Adrenal gland (tissue), 12 donors: ENCODE results near the gene OR7G2. TPM values are rescaled to one million over a fixed set of nuclear protein-coding genes. Genes with fewer than 3 reads are reported as not detected.
"Not testable (repeated sequence)": the region's sequence is repeated elsewhere in the genome, so short reads cannot be mapped to it uniquely, and the experiment has no call there.

Experiments used
- DNase-seq, 7 donors: peaks; one replicate each; pipeline ENCODE4 v3.0.0-alpha.2; 2019 to 2020
- H3K27ac ChIP-seq, 5 donors: fragments of 200-600 bp; sonication (generic) in 4 of 5; 1 replicate in 3 of 5; 2 replicates in 2 of 5; pipeline versions ENCODE4 v1.5.1 to v1.8.0; 2016 to 2020; ENCODE audit warnings: mild to moderate bottlenecking in 1 of 5
- H3K27me3 ChIP-seq: fragments of 200-600 bp; 2 replicates; pipeline ENCODE4 v1.8.0; 2021
- H3K36me3 ChIP-seq, 2 donors: fragments of 200-600 bp; replicated peaks in 1 of 2; 1 replicate in 1 of 2; 2 replicates in 1 of 2; pipeline versions ENCODE4 v1.5.1 to v1.8.0; 2018 to 2022
- H3K4me1 ChIP-seq, 2 donors: fragments of 200-600 bp; replicated peaks in 1 of 2; 1 replicate in 1 of 2; 2 replicates in 1 of 2; pipeline versions ENCODE4 v1.5.1 to v1.8.0; 2018 to 2021
- H3K4me3 ChIP-seq, 4 donors: fragments of 200-600 bp; sonication (generic) in 3 of 4; one replicate each; pipeline ENCODE4 v1.5.1; 2016 to 2018
- H3K9me3 ChIP-seq, 3 donors: fragments of 200-600 bp; sonication (generic) in 1 of 3; replicated peaks in 1 of 3; 1 replicate in 2 of 3; 2 replicates in 1 of 3; pipeline versions ENCODE4 v1.5.1 to v1.8.0; 2016 to 2021
- CTCF ChIP-seq, 6 experiments: fragments of 450-650 bp in 4 of 6; fragments of 200-600 bp in 2 of 6; sonication (generic) in 1 of 6; IDR thresholded peaks; 1 replicate in 5 of 6; 2 replicates in 1 of 6; pipeline versions ENCODE4 v1.5.1 to v1.8.0; 2016 to 2021; ENCODE audit warnings: antibody characterized with exemption in 6 of 6, mild to moderate bottlenecking in 2 of 6, moderate library complexity in 1 of 6
- POLR2A ChIP-seq, 2 donors: fragments of 450-650 bp; IDR thresholded peaks; one replicate each; pipeline ENCODE4 v1.6.1; 2017; ENCODE audit warnings: antibody characterized with exemption in 2 of 2, mild to moderate bottlenecking in 2 of 2, moderate library complexity in 1 of 2
- WGBS, 4 donors: extraction: QIAGEN DNeasy Blood & Tissue Kit in 2 of 4; methylation state at CpG; one replicate each; pipeline versions ENCODE4 v1.1.5 to v1.1.7; 2013 to 2017; 5-methylcytosine and 5-hydroxymethylcytosine counted together
- intact Hi-C, 2 donors: fragments of 100-400 bp; cut with DNase I; formaldehyde crosslinking; loops; one replicate each; pipeline versions ENCODE4 v1.14.1 to v1.15.0; 2022 to 2023
- polyA plus RNA-seq, 3 donors: library from polyadenylated mRNA; stranded (reverse); fragments of 200-250 nt in 2 of 3; fragments of 350-450 nt in 1 of 3; fragmentation: Illumina TruSeq in 1 of 3; extraction: RNeasy Lipid Tissue Mini Kit (QIAGEN cat#74804) in 1 of 3; gene quantifications; one replicate each; pipeline ENCODE4 v1.2.3, GENCODE V29; 2013 to 2014
- total RNA-seq, 9 donors: library from RNA; depleted of rRNA in 4 of 9; stranded (reverse); fragments of >200 nt in 4 of 9; fragments of 120-200 nt in 1 of 9; fragmentation: NEBNext Ultra II Directional in 1 of 9; extraction: Animal tissue kit (Norgen Biotek cat#: 25700) in 1 of 9; gene quantifications; one replicate each; pipeline versions ENCODE4 v1.1.0 to v1.2.4, GENCODE V29; 2013 to 2023
- donor health status: healthy with polysubstance abuse.
- donor health status: Bipolar disorder and iron deficiency.
- donor health status: DM: yes; HTN: yes; CAD: no.
- donor health status: DM: no; HTN: no; CAD: no.
- donor health status: DM: no; HTN: no; CAD: no.
- donor health status: DM: yes; HTN: yes; CAD: no.

The OR7G2 gene
- total and polyA plus RNA-seq, 12 donors = not detected

- Histone ChIP-seq H3K4me1 (peaks cover 0 to 5% of the 10 kb centered on the region in 2 donors), H3K4me3 (no peak overlapping the region), H3K27ac (no peak overlapping the region), H3K27me3 (no peaks in the 10 kb centered on the region), H3K36me3 (no peaks in the 10 kb centered on the region), H3K9me3 (no peaks in the 10 kb centered on the region)
- WGBS, 4 donors = 81 to 91% (median 88%) methylated on average over 6 to 10 of the region's 10 CpGs
- DNase-seq = no peak
- no peak for TF ChIP-seq POLR2A (IDR thresholded peaks at IDR 0.05)
- no peak for TF ChIP-seq CTCF (IDR thresholded peaks at IDR 0.05)
- intact Hi-C loops = loop anchor here in 1 of 2 donors (10.0 kb wide), 1 partner anchor 422 kb away; no protein-coding TSS in a partner anchor
These were observed 30.4 kb downstream of the OR7G2 start for GRCh38 chr19:9076901-9077300.

GRCh38 chr19:9075064-9075949, 32.0 kb downstream of the OR7G2 start:
- peak; percentile 84 to 93 (median 90) for DNase-seq
- Histone ChIP-seq H3K4me1 (peaks cover 0 to 5% of the 10 kb centered on the region in 2 donors), H3K27ac (no peak overlapping the region), H3K36me3 (no peaks in the 10 kb centered on the region), H3K4me3 (no peak overlapping the region), H3K27me3 (no peaks in the 10 kb centered on the region), H3K9me3 (no peaks in the 10 kb centered on the region)
- intact Hi-C loops = loop anchor here in 1 of 2 donors (10.0 kb wide), 1 partner anchor 421 kb away; no protein-coding TSS in a partner anchor
- no peak for TF ChIP-seq CTCF (IDR thresholded peaks at IDR 0.05)
- 15 to 29% (median 19%) methylated on average over 16 of the region's 16 CpGs for WGBS, 4 donors

- no peak for DNase-seq
- 64 to 78% (median 71%) methylated on average over 6 of the region's 6 CpGs for WGBS, 4 donors
- intact Hi-C loops = loop anchor here in 1 of 2 donors (10.0 kb wide), 1 partner anchor 419 kb away; no protein-coding TSS in a partner anchor
- no peaks in the 10 kb centered on the region for H3K27me3 ChIP-seq
- H3K36me3 ChIP-seq = no peaks in the 10 kb centered on the region
- H3K27ac ChIP-seq = no peak overlapping the region
- H3K9me3 ChIP-seq = no peaks in the 10 kb centered on the region
- H3K4me3 ChIP-seq = no peak overlapping the region
- H3K4me1 ChIP-seq = peaks cover 0 to 5% of the 10 kb centered on the region in 2 donors
- TF ChIP-seq CTCF (IDR thresholded peaks at IDR 0.05) (no peak), POLR2A (IDR thresholded peaks at IDR 0.05) (no peak)
These were observed 33.5 kb downstream of the OR7G2 start for GRCh38 chr19:9073806-9074205.

GRCh38 chr19:9071720-9072119, 35.6 kb downstream of the OR7G2 start:
- not testable (repeated sequence) for H3K27me3 ChIP-seq, H3K36me3 ChIP-seq, H3K4me1 ChIP-seq, DNase-seq, H3K9me3 ChIP-seq, H3K4me3 ChIP-seq, H3K27ac ChIP-seq
- intact Hi-C loops = loop anchor here in 1 of 2 donors (10.0 kb wide), 1 partner anchor 417 kb away; no protein-coding TSS in a partner anchor
- WGBS, 4 donors = 84 to 98% (median 88%) methylated on average over 6 of the region's 6 CpGs
